ENCODE measurements around the gene FNDC11.
"Not testable (repeated sequence)": the region's sequence is repeated elsewhere in the genome, so short reads cannot be mapped to it uniquely, and the experiment has no call there.

Gene FNDC11

GRCh38 chr20:63585616-63586565, 31.9 kb downstream of the FNDC11 start:
- no peak for DNase-seq

GRCh38 chr20:63586797-63587196, 32.8 kb downstream of the FNDC11 start:
- no peak for DNase-seq

- no peak for DNase-seq
These were observed 33.3 kb downstream of the FNDC11 start for GRCh38 chr20:63587256-63587655.

DNA sequence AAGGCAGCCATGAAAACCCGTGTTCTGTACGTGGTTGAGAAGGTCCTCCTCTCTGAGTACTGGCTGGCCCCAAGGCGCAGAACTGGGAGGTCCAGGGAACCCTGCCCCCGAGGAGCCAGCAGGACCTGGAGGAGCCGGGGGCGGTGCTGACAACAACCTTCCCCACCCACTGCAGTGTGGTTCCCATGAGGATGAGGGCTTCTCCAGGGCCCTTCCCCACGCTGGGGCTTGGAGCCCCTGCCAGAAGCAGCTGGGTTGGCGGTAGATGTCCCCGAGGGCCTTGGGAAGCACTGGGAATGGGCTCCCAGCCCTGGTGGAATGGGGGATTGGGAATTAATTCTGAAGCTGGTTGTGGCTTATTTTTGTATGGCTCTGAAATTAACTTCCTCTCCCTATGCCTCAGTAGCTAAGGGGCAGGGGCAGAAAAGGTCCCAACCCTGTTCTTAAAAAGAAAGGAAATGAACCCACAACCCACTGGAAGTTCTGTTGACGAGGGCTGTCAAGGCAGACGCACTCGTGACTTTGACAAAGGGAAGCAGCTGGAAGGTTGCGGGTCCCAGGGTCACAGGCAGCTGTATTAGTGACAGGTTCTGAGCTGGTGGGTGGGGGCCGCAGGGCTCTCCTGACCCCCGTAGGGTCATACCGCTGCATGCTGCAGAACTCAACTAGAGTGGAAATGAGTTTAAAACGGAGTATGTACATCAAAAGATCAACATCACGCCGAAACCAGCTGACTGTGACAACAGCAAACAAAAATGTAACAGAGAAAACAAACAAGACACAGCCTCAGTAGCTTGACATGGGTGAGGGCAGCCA, 34.0 kb downstream of the FNDC11 start:
- no peak for DNase-seq

DNA sequence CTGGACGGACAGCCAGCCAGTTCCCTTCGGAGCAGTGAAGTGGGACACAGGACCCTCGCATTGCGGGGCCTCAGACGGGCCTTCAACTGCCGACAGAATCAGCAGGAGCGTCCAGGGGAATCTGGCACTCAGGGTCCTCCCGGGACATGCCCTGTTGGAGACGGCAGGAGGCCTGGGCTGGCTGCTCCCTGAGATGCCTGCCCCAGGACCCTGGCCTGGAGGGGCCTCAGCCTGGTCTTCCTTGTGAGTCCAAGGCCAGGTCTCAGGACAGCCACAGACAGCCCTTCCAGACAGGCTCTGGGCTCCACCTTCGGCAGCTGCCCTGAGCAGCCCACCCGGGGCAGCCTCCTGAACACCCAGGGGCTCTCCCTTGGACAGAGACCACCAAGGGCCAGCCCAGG, 34.7 kb downstream of the FNDC11 start:
- DNase-seq = no peak

DNA sequence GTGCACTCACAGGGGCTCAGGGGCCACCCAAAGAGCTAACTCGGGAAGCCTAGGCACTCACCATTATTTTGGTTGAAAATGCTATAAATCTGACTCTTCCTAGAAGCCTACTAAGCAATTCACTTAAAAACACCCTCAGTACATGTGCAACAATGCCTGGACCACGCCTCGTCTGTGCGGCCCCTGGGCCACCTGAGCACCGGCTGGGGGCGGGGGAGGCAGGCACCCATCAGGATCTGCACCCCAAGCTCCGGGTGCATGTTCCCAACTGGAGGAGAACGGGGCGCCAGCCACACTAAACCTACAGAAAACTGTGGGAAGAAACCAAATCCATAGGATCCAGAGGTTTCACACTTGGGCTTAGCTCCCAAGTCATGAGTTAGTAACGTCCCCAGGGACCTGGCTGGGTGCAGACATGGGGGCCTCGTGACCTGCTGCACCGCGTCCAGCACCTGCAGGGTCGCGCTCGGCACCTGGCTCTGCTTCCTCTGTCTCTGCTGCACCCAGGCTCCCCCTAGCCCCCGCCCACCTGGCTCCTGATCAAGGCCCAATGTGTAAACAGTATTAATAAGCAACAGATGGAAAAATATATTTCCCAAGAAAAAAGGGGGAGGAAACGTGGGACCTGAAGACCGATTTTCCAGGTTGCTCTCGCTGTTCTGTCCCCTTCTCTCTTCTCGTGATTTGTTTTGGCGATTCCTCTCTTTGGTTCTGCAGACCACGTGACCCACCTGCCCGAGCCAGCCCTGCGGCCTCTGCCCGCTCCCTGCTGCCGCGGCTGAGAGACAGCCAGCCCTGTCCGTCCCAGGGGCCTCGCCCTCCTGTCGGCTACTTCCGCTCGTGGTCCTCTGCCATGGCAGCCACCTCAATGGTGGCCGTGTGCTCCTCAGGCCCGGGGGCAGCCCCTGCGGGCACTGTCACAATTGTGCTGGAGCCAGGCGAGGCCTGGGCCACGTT, 35.6 kb downstream of the FNDC11 start:
- DNase-seq = no peak

DNA sequence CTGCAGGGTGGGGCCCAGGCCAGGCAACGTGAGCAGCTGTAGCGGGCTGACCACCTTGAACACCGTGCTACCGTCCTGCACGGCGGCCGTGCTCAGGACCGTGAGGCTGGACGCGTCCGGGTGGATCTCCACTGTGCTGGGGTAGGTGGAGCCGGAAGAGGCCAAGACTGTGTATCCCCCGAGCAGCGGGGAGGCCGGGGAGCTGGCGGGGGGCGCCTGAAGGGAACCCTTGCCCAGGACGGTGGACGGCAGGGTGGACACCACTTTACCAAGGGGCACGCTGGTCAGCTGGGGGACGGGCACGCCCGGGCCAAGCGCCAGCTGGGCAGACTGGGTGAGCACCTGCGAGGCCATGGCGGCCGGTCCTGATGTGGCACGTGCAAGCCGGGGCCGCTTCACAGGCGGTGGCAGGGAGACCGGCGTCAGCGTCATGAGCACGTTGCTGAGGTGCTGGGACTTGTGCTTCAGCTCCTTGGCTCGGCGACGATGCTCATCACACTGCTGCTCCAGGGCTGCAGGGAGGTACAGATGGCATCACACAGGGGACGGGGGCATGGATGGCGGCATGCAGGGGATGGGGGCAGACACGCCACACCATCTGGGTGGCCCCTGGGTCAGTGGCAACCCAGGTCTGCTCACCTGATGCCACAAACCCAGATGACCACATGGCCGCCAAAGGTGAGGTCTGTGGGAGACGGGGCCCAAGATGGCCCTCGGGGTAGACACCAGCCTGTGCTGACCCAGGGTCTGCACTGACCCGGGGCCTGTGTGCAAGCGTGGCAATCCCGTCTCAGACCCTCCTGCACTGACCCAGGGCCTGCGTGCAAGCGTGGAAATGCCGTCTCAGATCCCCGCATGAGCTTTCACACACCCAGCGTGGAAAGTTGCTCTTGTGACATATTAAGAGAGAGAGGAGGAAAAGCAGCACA, 36.5 kb downstream of the FNDC11 start:
- DNase-seq = no peak

DNA sequence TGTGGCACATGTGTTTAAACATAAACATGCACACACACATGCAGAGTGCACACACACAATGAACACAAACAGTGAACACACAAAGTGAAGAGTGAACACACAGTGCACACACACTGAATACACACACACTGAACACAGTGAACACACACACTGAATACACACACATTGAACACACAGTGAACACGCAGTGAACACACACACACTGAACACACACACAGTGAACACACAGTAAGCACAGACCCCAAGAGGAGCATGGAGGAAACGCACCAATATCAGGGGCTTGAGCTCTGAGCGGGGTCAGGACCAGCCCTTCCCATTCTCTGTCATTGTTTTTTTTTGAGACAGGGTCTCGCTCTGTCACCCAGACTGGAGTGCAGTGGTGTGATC, 37.2 kb downstream of the FNDC11 start:
- no peak for DNase-seq

- DNase-seq = no peak
These were observed 37.9 kb downstream of the FNDC11 start for GRCh38 chr20:63591786-63592355.

- no peak for DNase-seq
These were observed 38.7 kb downstream of the FNDC11 start for GRCh38 chr20:63592661-63593060.

DNA sequence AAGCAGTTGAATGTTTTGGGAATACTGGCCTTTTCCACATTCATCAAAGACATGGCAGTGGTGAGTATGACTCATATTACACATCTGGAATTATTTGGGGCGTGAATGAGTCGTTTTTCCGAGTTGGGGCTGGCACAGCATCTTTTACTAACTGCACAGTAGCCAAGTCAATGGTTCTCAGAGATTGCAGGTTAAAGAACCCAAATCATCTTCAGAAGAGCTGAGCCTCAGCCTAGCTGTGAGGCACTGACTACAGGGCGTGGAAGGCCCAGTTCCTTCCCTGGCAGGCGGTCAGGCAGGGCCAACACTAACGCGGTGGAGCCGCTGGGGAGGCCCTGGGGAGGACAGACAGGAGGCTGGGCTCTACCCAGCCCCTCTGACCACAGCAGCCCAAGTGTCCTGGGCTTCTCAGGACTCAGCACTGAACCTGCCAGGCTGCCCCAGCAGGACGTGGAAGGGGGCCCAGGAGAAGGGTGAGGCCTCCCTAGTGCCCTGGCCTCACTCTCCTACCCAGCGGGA, 40.1 kb downstream of the FNDC11 start:
- DNase-seq = no peak

DNA sequence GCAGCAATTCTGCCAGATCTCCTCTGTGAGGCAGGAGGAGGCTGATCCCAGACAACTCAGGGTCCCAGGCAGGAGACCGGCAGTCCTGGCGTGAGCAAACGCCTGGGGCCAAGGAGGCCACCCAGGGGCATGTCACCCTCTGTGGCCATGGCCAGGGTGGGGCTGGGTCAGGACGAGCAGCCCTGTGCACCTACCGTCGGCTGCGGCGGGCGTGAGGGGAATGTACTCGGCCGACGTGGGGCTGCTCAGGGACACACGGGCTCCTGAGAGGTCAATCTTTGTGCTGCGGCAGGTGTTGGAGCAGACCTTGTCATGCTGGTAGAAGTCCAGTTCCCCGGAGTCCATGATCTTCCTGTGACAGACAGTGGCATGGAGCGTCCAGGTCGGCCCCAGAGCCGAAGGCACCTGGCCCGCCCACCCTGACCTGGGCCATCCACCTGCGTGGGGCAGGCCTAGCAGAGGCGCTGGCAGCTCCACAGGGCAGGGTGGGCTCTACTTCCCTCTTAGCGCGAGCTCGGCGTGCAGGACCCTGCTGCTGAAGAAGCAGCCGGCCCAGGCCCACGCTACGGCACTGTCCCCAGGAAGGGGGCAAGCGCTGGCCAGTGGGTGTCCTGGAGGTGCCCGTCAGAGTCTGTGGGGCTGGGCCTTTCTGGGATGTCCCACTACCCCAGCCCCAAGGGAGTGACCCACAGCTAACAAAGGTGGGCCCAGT, 41.6 kb downstream of the FNDC11 start:
- no peak for DNase-seq

- DNase-seq = no peak
These were observed 42.5 kb downstream of the FNDC11 start for GRCh38 chr20:63596423-63596822.

- no peak for DNase-seq
These were observed 43.9 kb downstream of the FNDC11 start for GRCh38 chr20:63597651-63598478.

GRCh38 chr20:63598479-63599395, 44.8 kb downstream of the FNDC11 start:
- DNase-seq = no peak

DNA sequence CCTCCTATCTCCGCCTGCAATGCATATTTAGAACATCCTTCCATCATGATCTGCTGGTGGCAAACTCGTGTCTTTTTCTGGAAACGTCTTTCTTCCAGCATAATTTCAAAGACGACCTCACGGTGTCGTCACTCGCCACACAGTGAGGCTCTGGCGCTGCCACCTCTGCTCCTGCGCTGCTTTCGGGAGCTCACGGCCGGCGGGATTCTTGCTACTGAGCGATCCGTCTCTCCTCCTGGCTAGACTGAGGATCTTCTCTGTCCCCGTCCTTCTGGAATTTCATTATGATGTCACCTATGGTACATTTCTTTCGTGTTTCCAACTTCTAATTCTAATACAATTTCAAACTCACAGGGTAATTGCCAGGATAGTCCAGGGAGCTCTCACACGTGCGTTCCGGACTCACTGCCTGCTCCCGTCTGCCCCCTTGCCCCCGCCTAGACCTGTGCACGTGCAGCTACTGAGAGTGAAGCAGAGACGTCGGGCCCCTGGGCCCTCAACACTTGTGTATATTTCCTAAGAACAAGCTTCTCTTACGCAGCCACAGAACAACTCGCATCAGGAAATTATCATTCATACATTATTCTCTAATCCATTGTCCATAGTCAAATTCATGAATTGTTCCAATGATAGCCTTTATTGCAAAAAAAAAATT, 45.6 kb downstream of the FNDC11 start:
- no peak for DNase-seq

DNA sequence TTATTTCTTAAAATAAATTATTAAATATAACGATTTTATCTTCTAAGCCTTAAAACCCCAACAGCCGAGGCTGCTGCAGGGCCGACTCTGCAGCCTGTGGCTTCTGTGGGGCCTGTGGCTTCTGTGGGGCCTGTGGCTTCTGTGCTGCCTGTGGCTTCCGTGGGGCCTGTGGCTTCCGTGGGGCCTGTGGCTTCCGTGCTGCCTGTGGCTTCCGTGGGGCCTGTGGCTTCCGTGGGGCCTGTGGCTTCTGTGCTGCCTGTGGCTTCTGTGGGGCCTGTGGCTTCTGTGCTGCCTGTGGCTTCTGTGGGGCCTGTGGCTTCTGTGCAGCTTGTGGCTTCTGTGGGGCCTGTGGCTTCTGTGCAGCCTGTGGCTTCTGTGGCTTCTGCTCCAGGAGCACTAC, 47.7 kb downstream of the FNDC11 start:
- DNase-seq = not testable (repeated sequence)

GRCh38 chr20:63602321-63602720, 48.4 kb downstream of the FNDC11 start:
- DNase-seq = no peak

Data from GF-D8 (cell line).